GM21381 (cell line): Measurements from ENCODE around the gene TMUB2.
A peak's percentile ranks its signal among the peaks of the same experiment; 100 is the strongest.
"Not testable (repeated sequence)": the region's sequence is repeated elsewhere in the genome, so short reads cannot be mapped to it uniquely, and the experiment has no call there.

ENCODE experiments used
- ATAC-seq: cut with Tn5 transposase; IDR thresholded peaks from one replicate; pipeline ENCODE4 v1.9.1; 2021; ENCODE audit warnings: mild to moderate bottlenecking, moderate library complexity; ENCODE audit not compliant: unreplicated experiment

The TMUB2 gene

GRCh38 chr17:44186307-44187130 lies at the start of gene TMUB2:
TMUB2 (plus strand) TSS chr17:44186972; CDS start chr17:44187709, 737 bp downstream.
- ATAC-seq, result peak; percentile 89

- no peak for ATAC-seq
These were observed 48.7 kb upstream of the TMUB2 start for GRCh38 chr17:44137891-44138709.

GRCh38 chr17:44143921-44144320 lies 42.9 kb upstream of the TMUB2 start:
- ATAC-seq, result not testable (repeated sequence)

DNA sequence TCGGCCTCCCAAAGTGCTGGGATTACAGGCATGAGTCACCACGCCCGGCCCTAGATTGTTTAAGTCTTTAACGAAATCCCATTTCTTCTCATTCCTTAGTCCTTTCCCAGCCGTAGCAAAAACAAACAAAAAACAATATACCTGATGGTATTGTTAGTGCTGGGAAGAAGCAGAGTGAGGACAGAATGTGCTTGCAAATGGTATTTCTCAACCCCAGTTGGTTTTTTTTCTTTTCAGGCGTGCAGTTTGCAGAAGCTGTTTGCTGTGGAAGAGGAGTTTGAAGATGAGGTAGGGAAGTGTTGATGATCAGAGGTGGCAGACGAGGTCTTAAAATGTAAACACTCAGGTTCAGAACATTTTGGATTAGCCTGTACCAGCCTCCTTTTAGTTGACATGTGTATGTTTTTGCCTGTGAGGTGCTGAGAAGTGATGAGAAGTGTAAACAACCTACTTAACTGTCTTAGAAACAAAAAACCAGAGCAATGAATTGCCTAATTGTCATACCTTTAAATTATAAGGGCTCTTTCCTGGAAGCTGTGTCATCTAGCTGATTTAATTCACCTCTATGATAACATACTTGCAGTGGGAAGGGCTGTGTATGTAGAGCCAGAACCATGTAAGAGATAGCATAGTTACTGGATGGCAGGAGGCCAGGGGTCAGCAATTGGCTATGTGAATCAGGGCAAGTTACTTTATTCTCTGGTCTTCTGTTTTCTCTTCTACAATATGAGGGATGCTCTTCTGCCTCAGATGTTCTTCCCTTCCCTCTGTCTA lies 41.6 kb upstream of the TMUB2 start:
- ATAC-seq, result no peak

GRCh38 chr17:44146375-44147346 lies 40.1 kb upstream of the TMUB2 start:
- no peak for ATAC-seq

GRCh38 chr17:44147812-44148211 lies 39.0 kb upstream of the TMUB2 start:
- ATAC-seq, result no peak

- ATAC-seq, result not testable (repeated sequence)
These were observed 37.7 kb upstream of the TMUB2 start for GRCh38 chr17:44149066-44149465.

- no peak for ATAC-seq
These were observed 36.9 kb upstream of the TMUB2 start for GRCh38 chr17:44149750-44150329.

DNA sequence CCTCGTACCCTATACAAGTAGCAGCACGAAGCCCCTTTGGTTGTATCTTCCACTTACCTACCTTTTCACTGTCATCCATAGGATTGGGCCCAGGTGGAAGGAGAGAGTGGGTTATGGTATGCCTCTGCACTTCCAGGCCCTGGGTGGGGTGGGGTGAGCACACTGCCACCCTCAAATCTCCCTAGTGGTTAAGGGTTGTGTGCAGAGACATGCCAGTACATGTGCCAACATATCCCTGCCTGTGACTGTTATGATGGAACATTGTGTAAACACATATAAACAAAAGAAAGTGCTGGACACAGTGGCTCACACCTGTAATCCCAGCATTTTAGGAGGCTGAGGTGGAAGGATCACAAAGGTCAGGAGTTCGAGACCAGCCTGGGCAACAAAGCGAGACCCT lies 33.9 kb upstream of the TMUB2 start:
- ATAC-seq, result no peak

GRCh38 chr17:44155488-44155887 lies 31.3 kb upstream of the TMUB2 start:
- ATAC-seq, result no peak

DNA sequence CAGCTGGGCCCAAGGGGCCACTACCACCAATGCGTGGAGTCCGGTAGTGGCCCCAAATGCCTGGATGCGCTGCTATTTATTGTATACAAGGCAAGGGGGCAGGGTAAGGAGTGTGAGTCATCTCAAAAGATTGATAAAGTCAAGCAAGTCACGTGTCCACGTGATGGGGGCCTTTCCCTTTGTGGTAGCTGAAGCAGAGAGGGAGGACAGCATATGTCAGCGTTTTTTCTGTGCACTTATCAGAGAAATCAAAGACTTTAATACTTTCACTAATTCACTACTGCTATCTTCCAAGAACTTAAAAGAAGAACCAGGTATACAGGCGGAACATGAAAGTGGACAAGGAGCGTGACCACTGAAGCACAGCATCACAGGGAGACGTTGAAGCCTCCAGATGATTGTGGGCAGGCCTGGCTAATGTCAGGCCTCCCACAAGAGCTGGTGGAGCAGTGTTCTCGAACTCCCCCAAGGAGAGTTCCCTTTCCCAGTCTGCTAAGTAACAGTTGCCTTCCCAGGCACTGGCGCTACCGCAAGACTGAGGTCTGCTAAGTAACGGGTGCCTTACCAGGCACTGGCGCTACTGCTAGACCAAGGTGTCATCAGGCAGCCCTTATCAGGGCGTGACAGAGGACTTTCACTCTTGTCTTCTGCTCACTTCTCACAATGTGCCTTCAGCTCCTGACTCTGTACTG lies 27.1 kb upstream of the TMUB2 start:
- no peak for ATAC-seq

- no peak for ATAC-seq
These were observed 22.3 kb upstream of the TMUB2 start for GRCh38 chr17:44164476-44164875.

- no peak for ATAC-seq
These were observed 19.5 kb upstream of the TMUB2 start for GRCh38 chr17:44167181-44167861.

DNA sequence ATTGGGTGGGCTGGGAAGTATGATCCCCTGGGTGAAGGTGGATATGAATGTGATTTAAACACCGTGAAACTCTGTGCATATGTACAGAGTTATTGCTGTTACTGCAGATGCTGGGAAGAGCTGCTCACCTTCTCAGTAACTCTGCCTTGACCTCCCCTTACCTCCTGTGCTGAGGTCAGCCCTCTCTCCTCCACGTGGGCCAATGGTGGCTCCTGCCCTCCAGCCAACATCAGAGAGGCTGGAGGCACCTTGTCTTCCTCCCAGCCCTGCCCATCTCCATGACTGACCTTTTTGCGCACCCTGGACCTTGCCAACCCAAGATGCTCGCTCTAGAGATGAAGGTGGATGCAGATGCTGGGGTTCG lies 16.7 kb upstream of the TMUB2 start:
- ATAC-seq, result no peak

DNA sequence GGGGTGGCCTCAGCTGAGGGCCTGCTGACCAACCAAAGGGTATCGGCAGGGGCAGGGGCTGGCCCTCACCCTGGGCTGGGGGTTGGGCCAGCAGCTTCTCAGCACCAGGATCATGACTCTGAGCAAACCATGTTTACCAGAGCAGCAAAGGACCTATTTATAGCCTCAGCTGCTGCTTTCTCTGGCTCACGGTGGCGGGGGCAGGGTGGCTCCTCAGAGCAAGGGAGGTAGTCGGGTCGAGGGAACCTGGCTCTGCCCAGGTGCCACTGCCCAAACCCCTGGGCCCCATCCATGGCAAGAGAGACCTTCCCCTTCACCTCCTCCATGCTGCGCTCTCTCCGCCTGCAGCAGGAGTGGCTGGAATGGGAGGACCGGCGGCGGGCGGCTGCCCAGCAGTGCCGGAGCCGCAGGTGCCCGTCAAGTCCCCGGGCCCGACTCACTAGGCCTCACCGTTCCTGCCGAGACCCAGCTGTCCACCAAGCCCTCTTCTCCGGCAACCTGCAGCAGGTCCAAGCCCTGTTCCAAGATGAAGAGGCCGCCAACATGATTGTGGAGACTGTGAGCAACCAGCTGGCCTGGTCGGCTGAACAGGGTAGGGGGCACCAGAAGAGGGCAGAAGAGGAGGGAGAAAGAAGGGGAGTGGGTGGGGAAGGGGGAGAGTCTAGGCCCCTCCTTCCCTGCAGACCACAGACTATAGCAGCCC lies 16.1 kb upstream of the TMUB2 start, which contains the start of gene ASB16:
ASB16 (plus strand) TSS at position 206 of the 703 bp plus-strand sequence; CDS start at position 292, 86 bp downstream.
- no peak for ATAC-seq

GRCh38 chr17:44171931-44172455 lies 14.8 kb upstream of the TMUB2 start:
- no peak for ATAC-seq

GRCh38 chr17:44174427-44174826 lies 12.3 kb upstream of the TMUB2 start:
- ATAC-seq, result no peak

DNA sequence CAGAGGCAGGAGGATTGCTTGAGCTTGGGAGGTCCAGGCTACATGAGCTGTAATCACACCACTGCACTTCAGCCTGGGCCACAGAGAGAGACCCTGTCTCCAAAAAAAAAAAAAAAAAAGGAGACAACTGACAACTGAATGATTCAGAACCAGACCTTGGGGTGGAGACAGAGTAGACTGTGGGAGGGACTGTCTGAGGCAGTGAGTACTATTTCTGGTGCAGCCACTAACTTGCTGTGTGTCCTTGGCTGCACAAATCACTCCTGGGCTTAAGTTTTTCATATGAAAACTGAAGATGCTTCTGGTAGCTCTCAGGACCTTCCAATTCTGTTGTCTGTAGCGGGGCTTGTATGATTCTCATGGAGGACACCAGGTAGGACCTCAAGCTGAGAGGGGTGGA lies 10.5 kb upstream of the TMUB2 start:
- no peak for ATAC-seq
